ENCODE measurements around the gene PTGES3L. TPM values are rescaled to one million over a fixed set of nuclear protein-coding genes. Genes with fewer than 3 reads are reported as not detected.

The PTGES3L gene
- total and polyA plus RNA-seq, 2 experiments from 2014 or later, result 2.3 to 2.5 TPM

- Histone ChIP-seq H3K4me2 (peak within 1 kb of the TSS; percentile 96), H3K9me2 (ENCODE audit: insufficient read depth) (no peaks in the 10 kb centered on the region), H2AFZ (peak within 1 kb of the TSS; percentile 100), H3K4me3 (peak within 1 kb of the TSS; percentile 92), H3K27me3 (ENCODE audit: insufficient read depth) (no peaks in the 10 kb centered on the region), H4K20me1 (replicated peaks; ENCODE audit: insufficient read depth) (0 out of 2 replicates have a peak, but pooled peaks cover 4% of the 10 kb centered on the region), H3K79me2 (replicated peaks; ENCODE audit: insufficient read depth) (peaks cover 33% of the 10 kb centered on the region), H3K4me1 (ENCODE audit: insufficient read depth) (peaks cover 16% of the 10 kb centered on the region), H3K36me3 (ENCODE audit: insufficient read depth) (no peaks in the 10 kb centered on the region), H3K27ac (ENCODE audit: low read depth) (peak within 1 kb of the TSS; percentile 96), H3F3A (replicated peaks; ENCODE audit: low read depth) (peaks cover 9% of the 10 kb centered on the region; the same call in 1 of the 2 replicates)
- H3K27ac Mint-ChIP-seq, result peak within 1 kb of the TSS; percentile 95
- H3K4me3 Mint-ChIP-seq, result peak within 1 kb of the TSS; percentile 96
- peaks cover 17% of the 10 kb centered on the region for H3K4me1 Mint-ChIP-seq
- H3K27me3 Mint-ChIP-seq (ENCODE audit: insufficient read depth, low read depth, poor library complexity), result peaks cover 18% of the 10 kb centered on the region
- H3K9me3 Mint-ChIP-seq, result no peaks in the 10 kb centered on the region; the same call in 2 of the 3 replicates
- H3K36me3 Mint-ChIP-seq (ENCODE audit: low read depth), result peaks cover 9% of the 10 kb centered on the region; the same call in 2 of the 3 replicates
- TF ChIP-seq, protein P1, sequence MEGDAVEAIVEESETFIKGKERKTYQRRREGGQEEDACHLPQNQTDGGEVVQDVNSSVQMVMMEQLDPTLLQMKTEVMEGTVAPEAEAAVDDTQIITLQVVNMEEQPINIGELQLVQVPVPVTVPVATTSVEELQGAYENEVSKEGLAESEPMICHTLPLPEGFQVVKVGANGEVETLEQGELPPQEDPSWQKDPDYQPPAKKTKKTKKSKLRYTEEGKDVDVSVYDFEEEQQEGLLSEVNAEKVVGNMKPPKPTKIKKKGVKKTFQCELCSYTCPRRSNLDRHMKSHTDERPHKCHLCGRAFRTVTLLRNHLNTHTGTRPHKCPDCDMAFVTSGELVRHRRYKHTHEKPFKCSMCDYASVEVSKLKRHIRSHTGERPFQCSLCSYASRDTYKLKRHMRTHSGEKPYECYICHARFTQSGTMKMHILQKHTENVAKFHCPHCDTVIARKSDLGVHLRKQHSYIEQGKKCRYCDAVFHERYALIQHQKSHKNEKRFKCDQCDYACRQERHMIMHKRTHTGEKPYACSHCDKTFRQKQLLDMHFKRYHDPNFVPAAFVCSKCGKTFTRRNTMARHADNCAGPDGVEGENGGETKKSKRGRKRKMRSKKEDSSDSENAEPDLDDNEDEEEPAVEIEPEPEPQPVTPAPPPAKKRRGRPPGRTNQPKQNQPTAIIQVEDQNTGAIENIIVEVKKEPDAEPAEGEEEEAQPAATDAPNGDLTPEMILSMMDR (conservative IDR thresholded peaks at IDR 0.05; ENCODE audit: low read depth in 2 of 2), result no peak
- TF ChIP-seq ZNF331 (CRISPR knock-in tag; IDR thresholded peaks at IDR 0.05; ENCODE audit: low read depth), result no peak
- TF ChIP-seq, protein P2, sequence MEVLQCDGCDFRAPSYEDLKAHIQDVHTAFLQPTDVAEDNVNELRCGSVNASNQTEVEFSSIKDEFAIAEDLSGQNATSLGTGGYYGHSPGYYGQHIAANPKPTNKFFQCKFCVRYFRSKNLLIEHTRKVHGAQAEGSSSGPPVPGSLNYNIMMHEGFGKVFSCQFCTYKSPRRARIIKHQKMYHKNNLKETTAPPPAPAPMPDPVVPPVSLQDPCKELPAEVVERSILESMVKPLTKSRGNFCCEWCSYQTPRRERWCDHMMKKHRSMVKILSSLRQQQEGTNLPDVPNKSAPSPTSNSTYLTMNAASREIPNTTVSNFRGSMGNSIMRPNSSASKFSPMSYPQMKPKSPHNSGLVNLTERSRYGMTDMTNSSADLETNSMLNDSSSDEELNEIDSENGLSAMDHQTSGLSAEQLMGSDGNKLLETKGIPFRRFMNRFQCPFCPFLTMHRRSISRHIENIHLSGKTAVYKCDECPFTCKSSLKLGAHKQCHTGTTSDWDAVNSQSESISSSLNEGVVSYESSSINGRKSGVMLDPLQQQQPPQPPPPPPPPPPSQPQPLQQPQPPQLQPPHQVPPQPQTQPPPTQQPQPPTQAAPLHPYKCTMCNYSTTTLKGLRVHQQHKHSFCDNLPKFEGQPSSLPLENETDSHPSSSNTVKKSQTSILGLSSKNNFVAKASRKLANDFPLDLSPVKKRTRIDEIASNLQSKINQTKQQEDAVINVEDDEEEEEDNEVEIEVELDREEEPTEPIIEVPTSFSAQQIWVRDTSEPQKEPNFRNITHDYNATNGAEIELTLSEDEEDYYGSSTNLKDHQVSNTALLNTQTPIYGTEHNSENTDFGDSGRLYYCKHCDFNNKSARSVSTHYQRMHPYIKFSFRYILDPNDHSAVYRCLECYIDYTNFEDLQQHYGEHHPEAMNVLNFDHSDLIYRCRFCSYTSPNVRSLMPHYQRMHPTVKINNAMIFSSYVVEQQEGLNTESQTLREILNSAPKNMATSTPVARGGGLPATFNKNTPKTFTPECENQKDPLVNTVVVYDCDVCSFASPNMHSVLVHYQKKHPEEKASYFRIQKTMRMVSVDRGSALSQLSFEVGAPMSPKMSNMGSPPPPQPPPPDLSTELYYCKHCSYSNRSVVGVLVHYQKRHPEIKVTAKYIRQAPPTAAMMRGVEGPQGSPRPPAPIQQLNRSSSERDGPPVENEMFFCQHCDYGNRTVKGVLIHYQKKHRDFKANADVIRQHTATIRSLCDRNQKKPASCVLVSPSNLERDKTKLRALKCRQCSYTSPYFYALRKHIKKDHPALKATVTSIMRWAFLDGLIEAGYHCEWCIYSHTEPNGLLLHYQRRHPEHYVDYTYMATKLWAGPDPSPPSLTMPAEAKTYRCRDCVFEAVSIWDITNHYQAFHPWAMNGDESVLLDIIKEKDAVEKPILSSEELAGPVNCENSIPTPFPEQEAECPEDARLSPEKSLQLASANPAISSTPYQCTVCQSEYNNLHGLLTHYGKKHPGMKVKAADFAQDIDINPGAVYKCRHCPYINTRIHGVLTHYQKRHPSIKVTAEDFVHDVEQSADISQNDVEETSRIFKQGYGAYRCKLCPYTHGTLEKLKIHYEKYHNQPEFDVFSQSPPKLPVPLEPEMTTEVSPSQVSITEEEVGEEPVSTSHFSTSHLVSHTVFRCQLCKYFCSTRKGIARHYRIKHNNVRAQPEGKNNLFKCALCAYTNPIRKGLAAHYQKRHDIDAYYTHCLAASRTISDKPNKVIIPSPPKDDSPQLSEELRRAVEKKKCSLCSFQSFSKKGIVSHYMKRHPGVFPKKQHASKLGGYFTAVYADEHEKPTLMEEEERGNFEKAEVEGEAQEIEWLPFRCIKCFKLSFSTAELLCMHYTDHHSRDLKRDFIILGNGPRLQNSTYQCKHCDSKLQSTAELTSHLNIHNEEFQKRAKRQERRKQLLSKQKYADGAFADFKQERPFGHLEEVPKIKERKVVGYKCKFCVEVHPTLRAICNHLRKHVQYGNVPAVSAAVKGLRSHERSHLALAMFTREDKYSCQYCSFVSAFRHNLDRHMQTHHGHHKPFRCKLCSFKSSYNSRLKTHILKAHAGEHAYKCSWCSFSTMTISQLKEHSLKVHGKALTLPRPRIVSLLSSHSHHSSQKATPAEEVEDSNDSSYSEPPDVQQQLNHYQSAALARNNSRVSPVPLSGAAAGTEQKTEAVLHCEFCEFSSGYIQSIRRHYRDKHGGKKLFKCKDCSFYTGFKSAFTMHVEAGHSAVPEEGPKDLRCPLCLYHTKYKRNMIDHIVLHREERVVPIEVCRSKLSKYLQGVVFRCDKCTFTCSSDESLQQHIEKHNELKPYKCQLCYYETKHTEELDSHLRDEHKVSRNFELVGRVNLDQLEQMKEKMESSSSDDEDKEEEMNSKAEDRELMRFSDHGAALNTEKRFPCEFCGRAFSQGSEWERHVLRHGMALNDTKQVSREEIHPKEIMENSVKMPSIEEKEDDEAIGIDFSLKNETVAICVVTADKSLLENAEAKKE (CRISPR knock-in tag; IDR thresholded peaks at IDR 0.05), result no peak
- TF ChIP-seq STAT1 (IDR thresholded peaks at IDR 0.05; ENCODE audit: unreplicated experiment), result no peak
- no peak for TF ChIP-seq EZH2phosphoT487 (IDR thresholded peaks at IDR 0.05; ENCODE audit: unreplicated experiment)
- peak; percentile 68 for TF ChIP-seq POLR2AphosphoS5 (IDR thresholded peaks at IDR 0.05; ENCODE audit: low read depth)
- TF ChIP-seq CREB1 (CRISPR knock-in tag; IDR thresholded peaks at IDR 0.05; ENCODE audit: low read depth), result peak; percentile 73
- TF ChIP-seq EZH2 (IDR thresholded peaks at IDR 0.05; ENCODE audit: low read depth, unreplicated experiment), result no peak
- no peak for TF ChIP-seq NANOG (IDR thresholded peaks at IDR 0.05; ENCODE audit: borderline replicate concordance)
- TF ChIP-seq REST (IDR thresholded peaks at IDR 0.05; ENCODE audit: unreplicated experiment), result no peak
- no peak for TF ChIP-seq JUNB (IDR thresholded peaks at IDR 0.05; ENCODE audit: unreplicated experiment)
- TF ChIP-seq ETS1 (IDR thresholded peaks at IDR 0.05), result no peak
- no peak for TF ChIP-seq ZNF114 (CRISPR knock-in tag; IDR thresholded peaks at IDR 0.05)
- DNase-seq (ENCODE audit: low spot score) (peak; percentile 97), ATAC-seq (peak; percentile 77)
Measured at GRCh38 chr17:42980274-42980765, 440 bp upstream of the PTGES3L start, which contains the start of gene RUNDC1. RUNDC1 (plus strand) TSS chr17:42980565; CDS start chr17:42980577, 12 bp downstream.
